GM21360 (cell line): ENCODE results near the gene CALD1.

Experiments
- ATAC-seq: cut with Tn5 transposase; IDR thresholded peaks from one replicate; pipeline ENCODE4 v1.9.1; 2021; ENCODE audit warnings: mild to moderate bottlenecking, moderate library complexity; ENCODE audit not compliant: unreplicated experiment

The CALD1 gene

DNA sequence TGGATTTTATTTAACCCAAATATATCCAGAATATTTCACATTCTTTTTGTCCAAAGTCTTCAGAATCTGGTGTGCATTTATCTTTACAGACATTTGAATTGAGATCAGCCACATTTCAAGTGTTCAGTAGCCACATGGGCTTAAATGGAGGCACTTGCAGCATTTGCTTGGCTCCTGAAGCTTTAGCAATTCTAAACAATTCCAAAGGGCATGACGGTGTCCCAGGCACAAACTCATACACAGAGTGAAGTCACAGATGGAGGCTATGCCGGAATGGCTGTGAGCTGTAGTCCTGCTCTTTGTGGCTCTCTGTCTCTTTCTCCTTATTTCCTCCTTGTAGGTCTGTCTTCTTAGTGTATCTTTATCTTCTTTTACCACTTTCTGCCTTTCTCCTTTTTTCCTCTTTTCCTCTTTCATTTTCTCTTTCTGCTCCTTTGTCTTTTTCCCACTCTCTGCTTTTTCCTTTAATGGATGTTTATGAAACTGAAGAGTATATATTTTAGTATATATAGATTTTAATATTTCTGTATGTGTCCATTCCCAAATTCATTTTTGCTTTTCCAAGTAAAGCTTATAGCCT, 214.5 kb downstream of the CALD1 start:
- no peak for ATAC-seq

DNA sequence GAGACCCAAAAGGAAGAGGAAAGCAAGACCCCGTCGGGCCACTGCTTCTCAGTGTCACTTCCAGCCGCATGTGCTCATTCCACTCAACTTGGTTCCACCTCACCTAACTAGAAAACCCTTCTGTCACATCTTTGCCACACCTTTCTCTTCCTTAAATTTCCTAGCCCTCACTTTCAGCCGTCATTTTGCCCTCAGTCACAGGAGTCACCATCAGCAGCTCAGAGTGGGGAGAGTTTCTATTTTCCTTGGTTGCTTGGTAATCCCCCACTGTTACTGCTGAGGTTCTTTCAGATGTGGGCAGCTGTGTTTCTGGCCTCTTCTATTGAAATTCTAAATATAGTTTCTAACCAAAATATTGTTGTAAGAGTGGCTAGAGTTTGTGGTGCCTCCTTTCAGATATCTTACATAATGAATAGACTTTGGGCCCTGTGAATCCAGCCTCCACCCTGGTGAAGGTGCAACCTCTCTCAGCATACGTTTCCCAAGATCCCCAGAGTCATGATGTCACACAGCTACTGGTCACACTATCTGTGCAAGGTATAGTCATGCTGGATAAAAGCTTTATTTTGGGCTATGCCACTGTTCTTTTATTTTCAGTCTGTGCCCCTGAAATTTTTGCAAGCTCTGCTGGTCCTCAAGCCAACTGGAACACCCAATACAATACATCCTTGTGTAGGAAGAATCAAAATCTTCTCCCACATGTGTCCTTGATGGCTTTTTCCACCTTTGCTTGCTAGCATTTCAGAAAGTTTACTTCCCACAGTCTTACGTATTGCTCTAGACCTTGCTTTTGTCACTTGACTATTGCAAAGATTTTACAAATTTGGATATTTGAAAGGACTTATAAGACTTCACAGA, 216.0 kb downstream of the CALD1 start:
- peak; percentile 58 for ATAC-seq

DNA sequence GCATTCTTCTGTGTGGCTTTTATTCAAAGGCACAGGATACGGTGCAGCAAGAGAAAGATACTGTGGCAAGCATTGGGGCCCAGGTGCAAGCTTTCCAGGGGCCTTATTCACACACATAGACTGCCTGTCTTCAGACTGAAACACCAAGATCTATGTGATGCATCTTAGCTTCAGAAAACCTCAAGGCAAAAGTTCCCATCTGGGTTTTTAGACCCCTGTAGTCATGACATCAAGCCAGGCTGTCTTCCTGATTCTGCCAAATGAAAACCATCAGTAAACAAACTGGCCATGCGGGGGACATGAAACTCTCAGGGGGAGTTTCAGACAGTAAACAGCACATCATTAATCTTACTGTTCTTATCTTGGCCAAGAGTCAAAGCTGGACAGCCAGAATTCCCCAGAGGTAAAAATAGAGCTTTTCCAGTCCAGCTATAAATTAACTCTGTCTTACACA, 216.7 kb downstream of the CALD1 start:
- ATAC-seq: peak; percentile 37

DNA sequence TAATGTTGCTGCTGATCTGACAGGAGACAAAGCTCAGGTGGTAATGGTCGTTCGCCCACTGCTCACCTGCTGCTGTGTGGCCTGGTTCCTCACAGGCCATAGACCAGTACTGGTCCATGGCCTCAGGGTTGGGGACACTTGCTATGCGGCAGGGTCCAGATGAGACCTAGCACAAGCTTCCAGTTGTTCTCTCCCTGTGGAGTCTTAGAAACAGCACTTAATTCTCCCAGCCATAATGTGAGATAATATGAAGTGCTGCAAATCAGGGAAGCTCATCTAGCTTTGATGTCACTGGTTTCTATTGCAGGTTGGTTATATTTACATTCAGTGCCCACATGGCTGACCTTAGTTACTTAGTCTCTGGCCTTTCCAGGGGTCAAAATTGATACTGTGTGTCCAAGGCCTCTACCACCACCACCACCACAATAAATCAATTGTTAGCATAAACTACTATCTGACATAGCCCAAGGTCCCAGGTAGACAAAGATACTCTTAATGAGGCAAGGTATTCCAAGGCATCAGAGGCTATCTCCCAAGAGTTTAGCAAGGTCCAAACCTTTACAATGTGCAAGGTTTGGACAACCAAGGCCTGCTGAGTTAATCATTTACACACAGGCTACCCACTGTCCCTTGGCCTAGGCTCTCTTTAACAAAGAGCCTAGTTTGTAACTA, 217.9 kb downstream of the CALD1 start:
- no peak for ATAC-seq

DNA sequence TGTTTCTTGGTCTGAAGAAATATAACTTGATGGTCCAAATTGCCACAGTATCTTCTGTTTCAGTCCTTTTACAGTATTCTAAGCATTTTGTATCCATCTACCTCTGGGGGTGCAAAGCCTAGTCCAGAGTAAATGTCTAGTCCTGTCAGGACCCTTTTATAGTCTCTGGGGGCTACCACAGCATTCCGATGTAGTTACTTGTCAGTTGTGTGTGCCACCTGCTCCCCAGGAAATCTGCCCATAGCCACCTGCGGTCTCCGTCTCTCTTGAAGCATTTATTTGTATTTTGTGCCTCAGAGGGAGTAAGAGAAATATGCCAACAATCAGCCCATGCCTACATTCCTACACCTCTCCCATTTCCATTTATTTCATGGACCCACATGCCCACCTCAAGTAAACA, 219.7 kb downstream of the CALD1 start:
- no peak for ATAC-seq

DNA sequence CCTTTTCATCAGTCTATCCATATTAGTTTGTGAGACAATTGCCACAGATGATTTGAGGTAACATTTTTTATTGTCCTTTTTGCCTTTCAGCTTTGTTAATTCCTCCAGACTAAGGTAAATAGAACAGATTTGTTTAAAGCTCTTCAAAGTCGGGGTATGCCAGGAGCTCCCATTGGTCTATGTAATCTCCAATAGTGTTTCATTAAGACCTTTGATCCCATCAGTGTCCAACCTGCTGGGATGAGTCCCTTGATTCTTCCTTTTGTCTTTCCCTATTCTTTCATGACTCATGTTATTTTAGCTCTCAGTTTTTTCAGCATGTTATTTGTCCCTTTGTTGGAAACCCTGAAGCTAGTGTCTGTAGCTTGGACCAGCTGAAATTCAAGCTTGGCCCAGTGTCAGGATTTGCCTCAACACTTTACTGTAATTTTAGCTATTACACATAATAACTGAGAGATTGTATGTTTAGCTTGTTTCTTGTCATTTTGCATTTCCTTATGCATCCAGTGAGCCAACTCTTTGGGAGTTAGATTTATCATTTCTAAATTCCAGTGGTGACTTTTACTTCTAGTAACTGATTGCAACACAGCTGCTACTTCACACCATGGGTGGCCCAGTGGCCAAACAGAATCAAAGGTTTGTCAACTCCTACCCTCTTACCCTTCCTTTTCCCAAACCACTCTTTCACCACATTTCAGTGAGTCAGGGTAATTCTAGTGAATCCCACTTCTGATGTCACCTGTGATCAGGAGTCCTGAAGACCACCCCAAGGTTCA, 222.1 kb downstream of the CALD1 start:
- ATAC-seq: no peak

DNA sequence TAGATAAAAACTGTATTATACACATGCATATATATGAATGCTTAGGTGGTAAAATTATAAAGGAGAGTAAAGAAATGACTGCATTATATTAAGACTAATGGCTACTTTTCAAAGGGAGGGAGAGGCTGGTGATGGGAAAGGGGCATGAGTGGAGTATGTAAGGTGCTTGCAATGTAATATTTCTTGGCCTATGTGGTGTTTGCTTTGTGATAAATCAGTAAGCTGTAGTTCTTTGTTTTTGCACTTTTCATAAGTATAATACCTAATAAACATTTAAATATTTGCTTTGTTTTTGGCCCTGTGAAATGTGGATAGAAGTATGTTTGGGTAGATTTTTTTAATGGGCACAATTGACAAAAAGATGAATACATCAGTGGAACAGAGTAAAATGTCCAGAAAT, 232.8 kb downstream of the CALD1 start:
- ATAC-seq: no peak
